ENCODE measurements around the gene SLC47A1. TPM values are rescaled to one million over a fixed set of nuclear protein-coding genes. Genes with fewer than 3 reads are reported as not detected.
"Not testable (repeated sequence)": the region's sequence is repeated elsewhere in the genome, so short reads cannot be mapped to it uniquely, and the experiment has no call there.

Gene SLC47A1
- polyA plus RNA-seq, 1 donor, result 1.8 TPM

DNA sequence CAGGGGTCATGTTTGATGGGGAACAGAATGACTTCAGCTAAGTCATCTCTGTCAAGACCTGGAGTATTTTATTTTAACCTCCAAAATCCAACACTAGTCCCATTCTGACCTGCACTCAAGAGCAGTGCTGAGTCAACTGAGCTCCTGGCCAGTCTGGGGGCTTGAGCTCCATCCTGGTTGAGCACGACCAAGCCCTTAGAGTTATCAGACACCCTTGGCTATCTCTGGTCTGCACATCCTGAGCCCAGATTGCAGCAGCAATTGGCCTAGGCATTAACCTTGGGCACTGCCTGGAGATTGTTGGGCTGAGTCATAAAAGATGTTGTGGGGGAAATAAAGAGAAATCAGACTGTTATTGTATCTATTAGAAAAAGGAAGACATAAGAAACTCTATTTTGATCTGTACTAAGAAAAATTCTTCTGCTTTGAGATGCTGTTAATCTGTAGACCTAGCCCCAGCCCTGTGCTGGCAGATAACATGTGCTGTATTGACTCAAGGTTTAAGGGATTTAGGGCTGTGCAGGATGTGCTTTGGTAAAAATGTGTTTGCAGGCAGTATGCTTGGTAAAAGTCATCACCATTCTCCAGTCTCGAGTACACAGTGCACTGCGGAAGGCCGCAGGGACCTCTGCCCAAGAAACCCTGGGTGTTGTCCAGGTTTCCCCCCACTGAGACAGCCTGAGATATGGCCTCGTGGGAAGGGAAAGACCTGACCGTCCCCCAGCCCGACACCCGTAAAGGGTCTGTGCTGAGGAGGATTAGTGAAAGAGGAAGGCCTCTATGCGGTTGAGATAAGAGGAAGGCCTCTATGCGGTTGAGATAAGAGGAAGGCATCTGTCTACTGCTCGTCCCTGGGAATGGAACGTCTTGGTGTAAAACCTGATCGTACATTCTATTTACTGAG lies 14.0 kb upstream of the SLC47A1 start:
- not testable (repeated sequence) for DNase-seq (ENCODE audit: low read depth)

DNA sequence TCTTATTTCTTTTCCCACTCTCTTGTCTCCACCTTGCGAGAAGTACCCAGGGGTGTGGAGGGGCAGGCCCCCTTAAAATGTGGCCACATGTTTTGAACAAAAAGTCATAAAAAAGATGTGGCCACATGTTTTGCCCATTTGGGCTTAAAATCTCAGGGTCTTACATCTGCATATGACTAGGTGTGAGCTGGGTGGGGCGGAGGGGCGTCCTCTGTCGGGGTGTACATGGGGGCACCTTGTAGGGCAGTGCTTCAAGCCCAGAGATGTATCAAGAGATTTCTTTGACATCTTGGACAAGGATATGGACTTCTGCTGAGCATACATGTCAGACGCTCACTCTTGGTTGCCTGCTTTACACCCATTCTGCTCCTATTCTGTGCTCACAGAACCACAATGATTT lies 13.0 kb upstream of the SLC47A1 start:
- DNase-seq (ENCODE audit: low read depth), result no peak

DNA sequence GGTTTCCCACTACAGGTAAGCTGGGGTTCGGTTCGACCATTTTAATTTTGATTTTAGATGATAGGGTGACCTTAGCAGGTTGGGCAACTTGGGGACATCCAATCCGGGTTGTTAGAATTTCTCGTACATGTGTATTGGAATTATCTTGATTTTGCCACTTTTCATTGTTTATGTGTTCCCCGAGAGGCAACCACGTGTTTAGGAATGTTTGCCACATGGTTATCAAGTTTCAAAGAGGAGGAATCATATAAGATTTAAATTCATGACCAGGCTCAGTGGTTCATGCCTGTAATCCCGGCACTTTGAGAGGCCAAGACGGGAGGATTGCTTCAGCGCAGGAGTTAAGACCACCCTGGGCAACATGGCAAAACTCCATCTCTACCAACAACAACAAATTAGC lies 10.0 kb upstream of the SLC47A1 start:
- DNase-seq (ENCODE audit: low read depth), result no peak

DNA sequence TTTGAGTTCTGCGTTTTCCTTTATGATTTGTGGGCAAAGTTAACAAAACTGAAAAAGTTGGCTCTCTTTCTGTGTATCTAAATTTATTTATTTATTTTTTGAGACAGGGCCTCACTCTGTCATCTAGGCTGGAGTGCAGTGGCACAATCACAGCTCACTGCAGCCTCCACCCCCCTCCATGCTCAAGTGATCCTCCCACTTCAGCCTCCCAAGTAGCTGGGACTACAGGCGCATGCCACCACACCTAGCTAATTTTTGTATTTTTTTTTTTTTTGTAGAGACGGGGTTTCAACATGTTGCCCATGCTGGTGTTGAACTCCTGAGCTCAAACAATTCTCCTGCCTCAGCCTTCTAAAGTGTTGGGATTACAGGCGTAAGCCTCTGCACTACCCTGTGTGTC lies 6.7 kb upstream of the SLC47A1 start:
- not testable (repeated sequence) for DNase-seq (ENCODE audit: low read depth)

DNA sequence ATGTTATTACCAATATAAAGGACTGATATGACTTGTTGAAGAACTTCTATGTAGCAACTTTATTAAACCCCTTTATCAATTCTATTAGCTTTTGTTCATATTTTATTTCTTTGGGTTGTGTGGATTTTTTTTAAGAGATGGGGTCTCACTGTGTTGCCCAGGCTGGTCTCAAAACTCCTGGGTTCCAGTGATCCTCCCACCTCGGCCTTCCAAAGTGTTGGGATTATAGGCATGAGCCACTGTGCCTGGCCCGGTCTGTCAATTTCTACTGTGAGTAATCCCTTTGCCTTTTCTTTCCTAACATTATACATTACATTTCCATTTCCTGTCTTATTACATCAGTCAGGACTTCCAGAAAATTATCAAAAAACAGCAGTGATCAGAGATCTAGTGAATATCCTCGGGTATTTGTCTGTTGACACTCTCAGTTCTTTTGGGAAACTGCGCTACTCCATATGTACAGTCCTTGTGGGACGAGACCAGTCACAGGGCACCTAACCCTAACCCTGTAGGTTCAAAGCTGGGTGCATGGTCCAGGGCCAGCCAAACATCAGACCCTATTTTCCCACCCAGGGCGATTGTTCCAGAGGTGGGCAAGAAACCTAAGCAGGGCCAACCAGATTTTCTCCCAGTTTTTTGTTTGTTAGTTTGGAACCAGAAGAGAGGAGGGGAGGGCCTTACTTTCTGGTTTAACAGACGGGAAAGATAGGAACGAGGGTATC lies 1.7 kb upstream of the SLC47A1 start:
- DNase-seq (ENCODE audit: low read depth), result no peak

DNA sequence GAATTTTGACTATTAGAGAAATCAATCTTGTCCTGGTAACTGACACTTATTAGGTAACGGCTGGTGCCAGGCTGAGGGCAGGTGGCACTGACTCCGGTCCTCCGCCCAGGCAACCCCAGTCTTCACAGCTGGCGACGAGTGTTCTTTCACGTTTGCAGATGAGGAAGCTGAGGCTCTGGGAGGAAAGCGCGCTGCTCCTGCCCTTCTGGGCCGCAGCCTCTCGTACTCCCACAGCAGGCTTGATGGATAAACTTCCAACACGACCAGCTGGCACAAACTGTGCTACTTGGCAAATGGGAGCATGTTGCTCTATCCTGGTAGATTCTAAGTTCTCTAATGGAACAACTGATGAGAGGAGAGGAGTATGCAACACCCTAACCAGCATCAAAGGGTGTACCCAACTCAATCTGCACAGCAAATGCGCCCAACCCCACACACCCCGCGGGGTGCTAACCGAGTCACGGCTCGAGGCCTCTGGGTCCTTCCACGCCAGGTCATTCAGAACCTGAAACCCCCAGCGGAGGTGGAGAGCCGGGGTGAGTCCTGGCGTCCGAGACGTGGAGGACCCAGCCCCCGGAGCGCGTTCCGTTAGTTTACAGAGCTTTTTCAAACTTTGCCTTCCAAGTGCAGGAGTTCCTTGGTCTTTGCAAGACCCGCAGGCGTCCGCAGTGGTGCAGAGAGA lies 477 bp upstream of the SLC47A1 start:
- no peak for DNase-seq (ENCODE audit: low read depth)

DNA sequence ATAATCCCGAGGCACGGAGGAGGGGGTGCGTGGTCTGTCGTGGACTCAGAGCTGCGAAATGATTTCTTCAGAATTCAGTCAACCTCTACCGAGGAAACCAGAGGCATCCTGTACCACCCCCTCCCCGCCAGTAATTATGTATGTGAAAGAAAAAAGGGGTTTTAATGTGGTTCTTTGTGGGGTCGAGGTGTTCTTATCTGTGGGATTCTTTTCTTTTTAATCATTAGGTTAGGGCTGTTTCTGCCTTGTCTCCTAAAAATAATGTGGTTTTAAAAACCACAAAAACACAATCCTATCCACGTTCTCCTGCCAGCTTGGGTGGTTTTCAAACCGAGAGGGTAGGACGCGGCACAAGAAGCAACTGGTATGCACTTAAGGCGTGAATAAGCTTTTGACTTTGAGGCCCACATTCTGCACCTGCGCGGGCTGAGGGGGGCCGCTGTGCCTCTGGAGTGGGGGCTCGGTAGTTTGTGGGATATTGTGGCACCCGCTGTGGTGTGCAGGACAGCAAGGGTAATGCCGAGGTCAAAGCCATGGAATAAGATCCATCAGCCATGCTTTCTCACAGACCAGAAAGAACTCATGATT lies 1.0 kb downstream of the SLC47A1 start:
- DNase-seq (ENCODE audit: low read depth), result no peak

DNA sequence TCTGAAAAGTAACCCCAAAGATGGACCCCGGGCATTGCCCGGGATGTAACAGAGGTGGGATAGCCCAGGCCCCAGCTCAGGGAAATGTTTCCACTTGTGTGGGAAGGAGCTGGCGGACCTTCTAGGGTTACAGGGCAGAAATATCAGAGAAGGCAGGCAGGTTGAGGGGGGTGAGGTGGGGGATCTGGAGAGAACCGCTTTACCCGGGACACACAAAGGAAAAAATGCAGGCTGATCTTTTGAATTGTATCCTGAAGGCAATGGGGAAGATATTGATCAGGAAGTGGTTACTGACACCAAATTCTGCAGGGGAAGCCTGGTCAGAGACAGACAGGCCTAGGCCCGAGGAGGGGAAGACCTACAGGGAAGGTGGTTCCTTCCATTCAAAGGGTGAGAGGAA lies 3.5 kb downstream of the SLC47A1 start:
- DNase-seq (ENCODE audit: low read depth), result no peak

DNA sequence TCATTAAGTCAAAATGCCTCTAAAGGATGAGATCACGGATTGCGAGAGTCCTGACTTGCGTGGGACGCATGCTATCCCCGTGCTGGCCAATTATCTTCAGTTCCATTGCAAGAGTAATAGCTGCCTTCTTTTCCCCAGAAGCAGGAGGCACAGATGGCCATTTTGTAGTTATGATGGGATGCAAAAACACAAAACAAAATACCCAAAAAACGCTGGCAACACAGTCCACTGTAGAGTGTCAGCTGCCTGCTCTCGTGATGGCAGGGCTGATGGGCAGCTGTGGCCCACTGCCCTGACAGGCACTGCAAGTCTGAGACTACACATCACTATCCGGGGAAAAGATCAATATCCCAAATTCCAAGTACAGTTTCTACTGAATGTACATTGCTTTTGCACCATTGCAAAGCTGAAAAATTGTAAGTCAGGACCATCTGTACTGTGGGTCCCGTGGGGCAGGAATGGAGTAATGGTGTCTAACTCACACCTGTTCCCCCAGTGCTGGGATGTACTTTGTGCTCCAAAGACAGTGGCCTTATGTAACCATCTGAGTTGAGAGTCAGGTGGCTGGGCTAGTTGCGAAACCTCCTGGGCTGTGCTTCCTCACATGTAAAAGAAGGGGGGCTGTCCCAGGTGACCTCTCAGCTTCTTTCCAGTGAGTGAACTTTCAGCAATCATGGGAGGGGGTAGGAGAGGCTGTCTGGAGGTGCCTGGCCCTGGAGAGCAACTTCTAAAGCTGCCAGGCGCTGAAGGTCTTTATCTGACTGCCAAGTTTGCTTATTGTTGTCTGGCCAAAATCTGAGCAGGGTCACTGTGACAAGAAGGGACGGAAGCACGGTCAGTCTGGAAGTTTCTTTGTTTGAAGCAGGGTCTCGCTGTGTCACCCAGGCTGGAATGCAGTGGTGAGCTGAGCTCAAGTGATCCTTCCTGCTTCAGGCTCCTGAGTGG lies 4.7 kb downstream of the SLC47A1 start:
- DNase-seq (ENCODE audit: low read depth), result no peak

DNA sequence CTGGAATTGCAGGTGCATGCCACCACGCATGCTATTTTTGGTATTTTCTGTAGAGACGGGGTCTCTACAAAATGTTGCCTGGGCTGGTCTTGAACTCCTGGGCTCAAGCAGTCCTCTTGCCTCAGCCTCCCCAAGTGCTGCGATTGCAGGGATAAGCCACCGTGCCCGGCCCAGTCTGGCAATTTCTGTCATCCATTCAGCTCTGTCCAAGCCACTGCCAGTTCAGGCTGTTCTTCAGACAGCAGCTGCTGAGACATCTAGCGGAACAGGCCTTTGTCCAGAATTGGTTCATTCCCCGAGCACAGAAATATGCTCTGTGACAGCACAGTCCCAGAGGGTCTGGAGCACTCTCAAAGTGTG lies 5.4 kb downstream of the SLC47A1 start:
- no peak for DNase-seq (ENCODE audit: low read depth)

DNA sequence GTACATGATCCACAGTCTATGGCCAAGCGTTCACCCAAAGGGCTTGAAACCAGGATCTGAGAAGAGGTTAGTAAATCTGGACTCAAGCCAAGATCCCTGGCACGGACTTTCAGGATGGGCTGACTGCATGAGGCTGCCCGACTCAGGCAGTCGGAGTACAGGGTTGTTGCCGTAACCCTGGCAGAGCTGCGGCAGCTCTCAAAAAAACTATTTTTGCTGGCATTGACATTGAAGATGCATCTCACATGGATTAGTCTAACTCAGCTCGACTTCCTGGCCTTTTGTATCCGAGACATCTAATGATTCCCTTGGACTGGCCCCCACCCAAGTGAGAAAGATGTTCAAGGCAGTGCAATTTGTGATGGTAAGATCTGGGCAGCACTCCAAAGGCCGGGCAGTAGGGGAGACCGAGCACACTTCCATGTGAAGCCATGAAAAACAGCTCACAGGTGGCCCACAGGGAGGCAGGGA lies 6.2 kb downstream of the SLC47A1 start:
- no peak for DNase-seq (ENCODE audit: low read depth)

DNA sequence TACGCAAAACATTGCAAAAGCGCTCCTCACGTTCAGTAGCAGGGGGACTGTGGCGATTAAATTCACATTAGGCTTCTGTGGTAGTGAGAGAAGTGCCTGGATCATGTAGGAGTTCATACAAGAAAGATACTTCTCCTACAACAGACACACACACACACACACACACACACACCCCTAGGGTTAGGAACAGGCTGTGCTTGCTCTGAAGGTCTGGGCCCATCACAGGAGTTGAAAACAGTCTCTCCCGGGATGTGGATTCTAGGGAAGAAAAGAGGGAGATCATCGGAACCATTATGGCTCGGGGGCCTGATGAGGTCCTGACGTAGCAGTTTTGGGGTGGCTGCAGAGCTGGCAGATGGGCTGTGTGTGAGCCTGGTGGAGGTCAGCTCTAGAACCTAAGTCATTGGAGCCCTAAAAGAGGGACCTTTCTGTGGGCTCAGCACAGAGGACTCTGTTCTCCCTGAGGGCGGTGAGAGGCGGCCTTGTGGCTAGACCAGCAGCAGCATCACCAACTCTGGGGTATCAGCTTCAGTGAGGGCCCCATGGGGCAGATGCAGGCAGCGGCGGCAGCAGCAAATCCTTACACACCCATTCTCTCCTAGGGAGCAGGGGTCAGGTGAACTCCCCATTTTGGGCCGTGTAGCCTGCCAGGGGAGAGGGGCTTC lies 7.2 kb downstream of the SLC47A1 start:
- no peak for DNase-seq (ENCODE audit: low read depth)

DNA sequence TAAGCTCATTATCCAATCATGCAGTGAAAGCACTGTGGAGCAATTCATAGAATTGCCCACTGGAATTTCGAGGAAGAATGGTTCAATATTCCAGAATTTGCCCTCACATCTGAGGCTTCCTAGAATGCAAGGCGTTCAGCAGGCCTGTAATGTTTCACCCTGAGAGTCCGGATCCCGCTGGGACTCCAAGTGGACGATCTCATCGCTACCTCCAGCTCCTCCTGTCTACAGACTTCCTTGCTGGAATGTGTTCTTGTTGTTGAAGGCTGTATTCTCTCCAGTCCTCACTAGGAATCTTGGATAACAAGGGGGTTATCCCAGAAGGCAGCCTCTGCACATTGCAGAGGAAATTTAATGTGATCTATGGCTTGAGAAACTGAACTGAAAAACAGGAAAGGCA lies 7.8 kb downstream of the SLC47A1 start:
- DNase-seq (ENCODE audit: low read depth), result no peak

DNA sequence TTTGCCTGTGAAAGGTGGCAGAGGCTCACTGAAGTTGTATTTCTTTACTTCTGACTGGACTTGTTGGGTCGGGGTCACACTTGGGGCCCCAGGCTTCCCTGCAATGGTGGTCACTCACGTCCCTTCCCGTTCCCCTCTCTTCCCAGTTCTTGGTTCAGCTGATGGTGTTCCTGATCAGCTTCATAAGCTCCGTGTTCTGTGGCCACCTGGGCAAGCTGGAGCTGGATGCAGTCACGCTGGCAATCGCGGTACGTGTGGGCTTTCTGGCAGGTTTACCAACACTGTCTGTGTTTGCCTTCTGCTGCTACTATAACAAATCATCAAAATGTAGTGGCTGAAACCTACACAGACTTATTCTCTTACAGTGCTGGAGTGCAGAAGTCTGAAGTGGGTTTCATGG lies 8.6 kb downstream of the SLC47A1 start:
- no peak for DNase-seq (ENCODE audit: low read depth)

DNA sequence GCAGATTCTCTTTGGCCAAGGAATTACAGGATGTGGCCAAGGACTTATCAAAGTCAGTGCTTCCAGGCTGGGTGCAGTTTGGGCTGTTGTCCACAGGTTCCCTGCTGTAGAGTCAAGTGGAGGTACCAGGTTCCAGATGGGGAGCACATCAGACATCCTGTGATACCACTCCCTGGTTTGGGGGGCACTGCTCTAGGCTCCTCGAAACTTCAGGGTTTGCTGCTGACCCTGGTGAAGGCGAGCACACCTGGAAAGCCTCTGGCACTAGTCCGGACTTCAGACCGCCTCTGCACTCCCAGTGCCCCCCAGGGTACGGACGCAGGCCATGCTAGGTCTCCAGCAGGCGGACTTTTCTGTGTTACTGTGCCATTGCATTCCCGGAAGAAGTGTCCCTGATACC lies 10.7 kb downstream of the SLC47A1 start:
- no peak for DNase-seq (ENCODE audit: low read depth)

DNA sequence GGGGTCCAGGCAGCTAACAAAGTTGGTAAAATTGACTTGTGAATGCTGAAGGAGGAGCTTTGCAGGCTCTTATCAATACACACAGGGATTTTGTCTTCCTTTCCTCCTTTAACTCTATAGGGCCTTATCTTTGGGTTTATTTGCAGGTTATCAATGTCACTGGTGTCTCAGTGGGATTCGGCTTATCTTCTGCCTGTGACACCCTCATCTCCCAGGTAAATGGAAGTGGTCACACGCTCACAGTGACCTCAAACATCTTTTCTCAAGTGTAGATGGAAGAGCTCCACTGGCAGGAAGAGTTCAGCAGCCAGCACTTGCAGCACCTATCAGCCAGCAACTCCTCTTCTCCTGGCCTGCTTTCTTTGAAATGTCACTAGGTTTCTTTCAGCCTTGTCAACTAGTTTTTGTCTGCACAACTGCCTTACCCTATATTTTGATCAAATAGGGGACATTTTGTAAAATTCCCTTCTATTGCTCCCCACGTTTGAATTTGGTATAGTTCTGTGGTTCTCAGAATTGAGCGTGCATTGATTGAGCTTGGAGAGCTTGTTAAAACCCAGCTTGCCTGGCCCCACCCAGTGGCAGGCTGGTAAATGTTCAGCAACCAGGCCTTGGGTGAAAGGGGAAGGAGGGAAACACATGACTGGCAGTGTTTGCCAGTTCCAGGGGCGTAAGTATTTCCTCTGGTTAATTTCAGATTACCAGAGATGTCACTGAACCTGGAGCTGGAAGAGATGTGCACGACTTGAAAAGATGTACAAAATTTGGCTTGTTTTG lies 12.8 kb downstream of the SLC47A1 start:
- DNase-seq (ENCODE audit: low read depth), result no peak

DNA sequence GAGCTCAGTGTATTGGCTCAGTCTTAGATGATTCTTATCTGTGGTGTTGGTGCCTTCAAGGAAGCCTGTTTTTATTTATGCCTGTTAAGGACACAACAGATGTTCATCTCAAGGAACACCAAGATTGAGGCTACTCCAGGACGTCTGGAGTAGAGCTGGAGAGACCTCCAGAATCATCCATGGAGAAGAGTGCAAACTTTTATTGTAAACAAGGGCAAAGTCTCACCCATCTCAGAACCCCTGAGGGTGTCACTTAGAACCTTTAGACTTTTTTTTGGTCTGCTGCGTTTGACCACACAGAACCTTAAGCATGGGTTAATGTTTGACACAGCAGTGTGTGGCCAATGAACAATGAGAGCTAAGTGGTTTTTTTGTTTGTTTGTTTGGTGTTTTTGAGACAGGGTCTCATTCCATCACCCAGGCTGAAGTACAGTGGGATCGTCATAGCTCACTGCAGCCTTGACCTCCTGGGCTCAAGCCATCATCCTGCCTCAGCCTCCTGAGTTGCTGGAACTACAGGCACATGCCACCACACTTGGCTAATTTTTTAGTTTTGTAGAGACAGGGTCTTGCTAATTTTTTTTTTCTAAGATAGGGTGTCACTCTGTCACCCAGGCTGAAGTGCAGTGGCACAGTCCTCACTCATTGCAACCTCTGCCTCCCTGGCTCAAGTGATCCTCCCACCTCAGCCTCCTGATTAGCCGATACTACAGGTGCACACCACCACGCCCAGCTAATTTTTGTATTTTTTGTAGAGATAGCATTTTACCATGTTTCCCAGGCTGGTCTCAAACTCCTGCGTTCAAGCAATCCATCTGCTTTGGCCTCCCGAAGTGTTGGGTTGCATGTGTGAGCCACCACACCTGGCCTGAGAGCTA lies 16.3 kb downstream of the SLC47A1 start:
- no peak for DNase-seq (ENCODE audit: low read depth)

DNA sequence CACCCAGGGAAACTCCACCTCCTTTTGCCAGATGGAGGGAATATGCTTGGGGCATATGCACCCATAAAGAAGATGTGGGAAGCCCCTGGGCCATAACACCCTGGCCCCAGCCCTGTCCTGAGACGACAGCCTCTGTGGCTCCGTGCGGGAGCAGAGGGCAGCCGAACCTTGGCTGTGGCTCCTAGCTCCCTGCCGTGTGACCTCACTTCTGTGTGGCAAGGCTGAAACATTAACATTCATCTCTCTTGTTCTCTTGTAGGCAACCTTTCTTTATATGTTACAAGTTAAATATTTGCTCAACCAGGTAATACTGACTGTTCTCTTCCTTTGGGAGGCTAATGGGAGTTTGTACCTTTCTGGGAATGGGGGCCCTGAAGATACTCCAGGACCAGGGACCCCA lies 17.5 kb downstream of the SLC47A1 start:
- DNase-seq (ENCODE audit: low read depth), result no peak

Data from forelimb muscle (tissue), 1 donor.